GM12891 (cell line): ENCODE data around the gene KIZ.

Source experiments
- DNase-seq: peaks from one replicate; pipeline ENCODE4 v3.0.0; 2011; ENCODE audit warnings: low spot score; ENCODE audit not compliant: insufficient read length
- FAIRE-seq: peaks from 2 replicates; lab custom pipeline; 2011; peaks lifted over from hg19 to GRCh38; lab: Jason Lieb, UNC
- PAX5 ChIP-seq: IDR thresholded peaks from 2 replicates; pipeline ENCODE4 v1.6.1; 2011; ENCODE audit warnings: low read length, moderate library complexity, mild to moderate bottlenecking; ENCODE audit not compliant: insufficient read depth, severe bottlenecking
- POLR2A ChIP-seq: IDR thresholded peaks from 2 replicates; pipeline ENCODE4 v1.6.1; 2011; ENCODE audit warnings: low read depth, low read length, control low read depth
- POLR2AphosphoS5 ChIP-seq: IDR thresholded peaks from 2 replicates; pipeline ENCODE4 v1.6.1; 2011; ENCODE audit warnings: low read depth, low read length, control low read depth
- POU2F2 ChIP-seq: IDR thresholded peaks from 2 replicates; pipeline ENCODE4 v1.6.1; 2011; ENCODE audit warnings: low read depth, mild to moderate bottlenecking, control low read depth, low read length, moderate library complexity
- SPI1 ChIP-seq: IDR thresholded peaks from 2 replicates; pipeline ENCODE4 v1.6.1; 2011; ENCODE audit warnings: low read depth, low read length, control low read depth
- TAF1 ChIP-seq: IDR thresholded peaks from 2 replicates; pipeline ENCODE4 v1.6.1; 2011; ENCODE audit warnings: low read depth, low read length, control low read depth

The KIZ gene

DNA sequence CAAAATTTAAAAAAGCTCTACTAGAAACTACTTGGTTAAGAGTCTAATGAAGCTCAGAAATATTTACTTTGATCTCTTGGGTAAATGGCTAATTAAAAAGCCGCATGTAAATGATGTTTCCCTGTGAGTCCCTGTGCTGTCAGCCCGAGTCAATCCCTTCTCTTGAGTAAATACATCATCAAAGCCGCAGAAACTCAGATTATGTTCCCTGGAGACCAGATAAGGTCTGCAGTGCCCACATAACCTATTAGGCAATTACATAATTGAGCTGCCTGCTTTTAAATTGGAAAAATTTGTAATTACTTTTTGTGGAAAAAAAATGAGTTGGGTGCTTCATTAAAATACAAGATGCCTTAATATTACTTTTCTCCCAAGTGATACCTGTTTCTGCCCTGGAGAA lies 83.1 kb downstream of the KIZ start:
- no peak for DNase-seq
- no peak for FAIRE-seq
- TF ChIP-seq POU2F2 (no peak), POLR2A (no peak), PAX5 (no peak), POLR2AphosphoS5 (no peak), SPI1 (no peak), TAF1 (no peak)

- no peak for TF ChIP-seq POLR2A
- no peak for DNase-seq
- no peak for FAIRE-seq
Observed at GRCh38 chr20:21209668-21210067, 83.8 kb downstream of the KIZ start.

DNA sequence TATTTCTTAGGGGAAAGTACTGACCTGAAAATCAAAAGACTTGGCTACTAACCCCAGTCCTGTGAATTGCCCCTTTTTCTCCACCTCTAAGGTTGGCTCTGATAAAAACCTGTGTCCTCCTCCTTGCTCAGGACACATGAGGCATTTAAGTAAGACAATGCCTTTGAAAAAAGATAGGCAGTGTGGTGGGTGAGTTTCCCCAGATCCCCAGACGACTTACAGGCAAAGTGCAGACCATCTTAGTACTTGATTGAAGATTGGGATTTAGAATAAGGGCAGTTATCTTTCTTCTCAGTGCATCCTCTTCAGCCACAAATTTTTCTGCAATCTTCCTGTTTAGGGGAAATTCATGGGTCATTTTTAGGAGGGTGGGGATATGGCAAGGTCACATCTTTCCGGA lies 87.8 kb downstream of the KIZ start:
- FAIRE-seq (no peak), DNase-seq (no peak)
- TF ChIP-seq POU2F2 = no peak

- TF ChIP-seq TAF1 (no peak), PAX5 (no peak), SPI1 (no peak), POLR2A (no peak), POU2F2 (no peak), POLR2AphosphoS5 (no peak)
- peak; percentile 38 for FAIRE-seq
- no peak for DNase-seq
Observed at GRCh38 chr20:21214431-21214830, 88.5 kb downstream of the KIZ start.

DNA sequence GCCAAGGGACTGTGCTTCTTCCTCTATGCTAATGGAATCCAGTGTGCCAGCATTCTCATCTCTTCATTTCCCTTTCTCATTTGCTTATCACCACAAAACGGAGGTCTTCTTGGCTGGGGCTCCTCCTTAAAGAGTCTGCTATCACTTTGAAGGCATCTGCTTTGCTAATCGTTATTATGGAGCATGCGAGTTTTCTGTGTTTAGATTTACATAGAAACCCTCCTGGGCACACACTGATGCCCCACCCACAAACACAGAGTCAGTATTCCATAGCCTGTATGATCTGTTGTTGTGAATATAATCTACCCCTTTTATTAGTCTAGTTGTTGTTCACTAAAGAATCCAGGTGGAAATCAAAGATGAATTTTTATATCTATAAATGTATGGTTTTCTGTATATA lies 93.8 kb downstream of the KIZ start:
- TF ChIP-seq POLR2A (no peak), POLR2AphosphoS5 (no peak)
- DNase-seq (no peak), FAIRE-seq (no peak)

DNA sequence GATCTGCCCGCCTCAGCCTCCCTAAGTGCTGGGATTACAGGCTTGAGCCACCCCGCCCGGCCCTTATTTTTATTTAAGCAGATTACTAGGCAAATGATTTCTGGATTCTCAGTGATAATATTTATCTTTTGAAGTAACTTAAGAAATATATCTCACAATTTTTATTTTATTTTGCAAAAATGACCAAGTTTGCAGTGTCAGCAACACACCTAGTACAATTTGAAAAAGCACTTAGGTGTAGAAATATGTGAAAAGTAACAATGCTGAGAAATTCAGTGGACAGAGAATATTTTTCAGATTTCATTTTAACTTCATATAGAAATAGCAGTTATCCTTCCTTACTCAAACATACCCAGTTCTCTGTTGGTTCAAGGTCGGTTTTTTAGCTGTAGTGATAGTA lies 98.3 kb downstream of the KIZ start:
- no peak for FAIRE-seq
- DNase-seq = no peak
- TF ChIP-seq TAF1 (no peak), POU2F2 (no peak), PAX5 (no peak), POLR2A (no peak), POLR2AphosphoS5 (no peak), SPI1 (no peak)

DNA sequence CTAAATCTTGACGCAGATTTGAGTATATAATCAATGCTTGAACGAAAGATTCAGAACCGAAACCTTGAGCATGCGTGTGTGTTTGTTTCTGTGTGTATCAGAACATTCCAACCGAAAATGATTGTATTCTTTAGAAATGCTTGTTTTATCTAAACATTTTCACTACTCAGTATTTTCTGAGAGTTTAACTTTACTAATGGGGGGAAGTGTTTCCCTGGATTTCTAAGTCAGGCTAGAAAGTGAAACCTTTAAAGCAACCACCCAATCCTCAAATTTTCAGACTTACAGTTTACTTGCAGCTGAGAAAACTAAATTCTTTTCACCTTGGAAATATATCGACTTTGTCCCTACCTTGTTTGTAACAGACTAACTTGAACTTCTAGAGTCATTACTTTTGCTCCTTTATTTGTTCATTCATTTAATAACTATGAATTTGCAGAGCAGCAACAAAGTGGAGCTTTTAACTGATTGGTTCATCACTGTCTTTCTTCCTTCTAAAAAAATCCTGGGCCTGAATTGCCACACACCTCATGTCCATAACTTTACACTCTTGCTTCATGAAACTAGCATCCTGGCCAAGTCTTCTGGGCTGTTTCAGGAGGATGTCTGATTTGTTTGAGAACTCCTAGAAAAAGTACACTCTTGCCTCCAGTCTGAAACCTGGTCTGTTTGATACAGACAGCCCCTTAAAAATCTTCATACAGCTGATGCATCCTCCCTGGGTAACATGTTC lies 99.5 kb downstream of the KIZ start:
- no peak for DNase-seq
- no peak for FAIRE-seq
- TF ChIP-seq PAX5 (no peak), POLR2AphosphoS5 (no peak), SPI1 (no peak), POU2F2 (no peak), POLR2A (no peak), TAF1 (no peak)

DNA sequence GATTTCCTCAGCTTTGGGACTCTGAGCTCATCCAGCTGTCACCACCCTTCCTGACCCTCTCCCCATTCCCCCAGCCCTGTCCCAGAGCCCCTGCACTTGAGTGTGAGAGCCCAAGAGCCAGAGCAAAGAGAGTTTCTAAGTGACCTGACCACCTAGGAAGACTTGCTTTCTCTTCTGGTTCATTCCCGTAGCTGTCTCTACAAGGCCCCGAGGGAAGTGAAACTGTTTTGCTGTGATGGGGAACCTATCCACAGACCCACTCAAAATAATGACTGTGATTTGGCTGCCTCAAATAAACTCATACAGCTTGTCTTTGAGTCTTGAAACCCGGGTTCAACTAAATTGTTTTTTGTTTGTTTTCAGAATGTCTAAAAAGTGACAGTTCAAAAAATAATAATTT lies 102.6 kb downstream of the KIZ start:
- TF ChIP-seq PAX5 = no peak
- no peak for TF ChIP-seq POLR2A
- peak; percentile 96 for TF ChIP-seq SPI1
- DNase-seq (peak; percentile 11), FAIRE-seq (no peak)

DNA sequence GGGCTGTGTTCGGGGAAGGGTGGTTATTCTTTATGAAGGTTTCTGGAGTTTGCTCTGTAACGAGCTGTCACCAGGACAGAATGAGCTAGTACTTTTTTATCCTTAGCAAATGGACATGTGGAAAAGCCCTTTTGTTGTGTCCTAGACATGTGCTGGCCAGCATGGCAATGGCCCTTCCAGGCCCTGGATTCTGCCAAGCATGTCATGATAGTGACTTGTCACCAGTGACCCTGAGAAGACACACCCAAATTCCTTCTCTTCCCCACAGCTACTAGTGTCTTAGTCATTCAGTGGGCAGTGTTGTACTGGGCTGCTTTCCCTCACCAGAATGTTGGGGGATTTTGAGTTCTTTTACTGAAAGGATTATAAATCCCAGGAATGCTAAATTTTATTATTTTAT lies 103.3 kb downstream of the KIZ start:
- TF ChIP-seq SPI1 (no peak), POLR2AphosphoS5 (no peak), TAF1 (no peak)
- no peak for FAIRE-seq
- DNase-seq = no peak

GRCh38 chr20:21230220-21230619 lies 104.3 kb downstream of the KIZ start:
- TF ChIP-seq POLR2A (no peak), SPI1 (no peak), POLR2AphosphoS5 (no peak), POU2F2 (no peak), PAX5 (no peak), TAF1 (no peak)
- FAIRE-seq = no peak
- DNase-seq = no peak

DNA sequence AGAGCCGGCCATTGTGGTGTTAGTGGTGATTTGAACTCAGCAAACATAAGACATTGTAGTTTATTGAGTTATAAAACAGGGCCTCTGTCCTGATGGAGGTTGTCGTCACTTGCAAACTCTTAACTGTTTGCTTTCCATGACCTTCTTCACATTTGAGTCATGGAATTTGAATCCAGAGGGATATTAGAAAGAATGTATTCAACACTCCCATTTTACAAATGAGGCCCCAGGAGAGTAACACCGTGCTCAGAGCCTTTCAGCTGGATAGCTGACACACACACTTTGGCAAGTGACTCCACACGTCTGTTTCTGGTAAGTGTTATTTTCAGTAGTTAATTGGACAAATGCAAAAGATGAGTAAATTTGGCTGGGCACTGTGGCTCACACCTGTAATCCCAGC lies 104.8 kb downstream of the KIZ start:
- FAIRE-seq = no peak
- TF ChIP-seq PAX5 = no peak
- DNase-seq = no peak
